A673 (cell line): ENCODE data around the gene FAM181B.

Source experiments
- CTCF ChIP-seq: fragments of 300-800, 200-600 bp; sonication (generic); conservative IDR thresholded peaks from 2 replicates; pipeline ENCODE4 v1.5.1; 2017; ENCODE audit warnings: low read depth, mild to moderate bottlenecking, antibody characterized with exemption, low read length, moderate library complexity, mixed read lengths
- EZH2 ChIP-seq: fragments of 200-600 bp; sonication (generic); IDR thresholded peaks from 2 replicates; pipeline ENCODE4 v1.6.1; 2017; ENCODE audit warnings: borderline replicate concordance, low read depth, mild to moderate bottlenecking, mixed read lengths, antibody characterized with exemption, low read length; ENCODE audit not compliant: poor library complexity, severe bottlenecking

GRCh38 chr11:82738091-82738490, 4.4 kb upstream of the FAM181B start:
- TF ChIP-seq EZH2 (no peak), CTCF (no peak)
